HCT116 (cell line): ENCODE data around the gene HRG. TPM values are rescaled to one million over a fixed set of nuclear protein-coding genes. Genes with fewer than 3 reads are reported as not detected.

ENCODE experiments used
- ATAC-seq: fragments of 200-7000 bp; cut with Tn5 transposase; 2 replicates; pipeline ENCODE4 v1.9.1; 2020; ENCODE audit warnings: mild to moderate bottlenecking, moderate library complexity
- BruUV-seq: library from RNA; stranded (reverse); fragments of 400-500 nt; replicated peaks from 2 replicates; lab custom pipeline; 2021; lab: Mats Ljungman, UMichigan
- CTCF ChIA-PET: fragments of 300-600 bp; sonication (Branson Sonifier 250); formaldehyde crosslinking; loops from one replicate; lab custom pipeline; 2021; ENCODE audit warnings: antibody characterized with exemption; lab: Charles Lee
- POLR2A ChIA-PET: fragments of 300-600, 350-600 bp; sonication (Branson Sonifier 250); formaldehyde crosslinking; loops from one replicate; lab custom pipeline; 2021; ENCODE audit warnings: antibody characterized with exemption; lab: Charles Lee
- RAD21 ChIA-PET, 2 experiments: fragments of 300-600 bp; sonication (Branson Sonifier 250); formaldehyde crosslinking; loops; one replicate each; lab custom pipeline; 2023; ENCODE audit warnings: low total read pairs in 2 of 2; ENCODE audit not compliant: uncharacterized antibody in 2 of 2, unreplicated experiment in 2 of 2, low non-redundant PET in 1 of 2; lab: Charles Lee
- DNase-seq: peaks from one replicate; pipeline ENCODE4 v3.0.0-alpha.2; 2010; ENCODE audit warnings: low read depth, low spot score
- H2AFZ ChIP-seq: fragments of 200-600 bp; shearing (Covaris generic), sonication (generic); 2 replicates; pipeline ENCODE4 v1.6.1; 2017; ENCODE audit warnings: low read depth, mixed run types, mixed read lengths, antibody characterized with exemption, low read length; ENCODE audit not compliant: poor library complexity, severe bottlenecking
- H3K27ac ChIP-seq: 2 replicates; pipeline ENCODE4 v1.5.1; 2012; ENCODE audit warnings: low read depth, low read length
- H3K27me3 ChIP-seq: fragments of 200-600 bp; sonication (generic); 2 replicates; pipeline ENCODE4 v1.6.1; 2016; ENCODE audit warnings: mixed run types, low read length, mixed read lengths; ENCODE audit not compliant: insufficient read depth
- H3K36me3 ChIP-seq, 2 experiments: fragments of 200-500 bp in 1 of 2; fragments of 200-600 bp in 1 of 2; sonication (Bioruptor generic) in 1 of 2; sonication (generic) in 1 of 2; 2 replicates each; pipeline versions ENCODE4 v1.5.1 to v1.6.1; 2014 to 2016; ENCODE audit warnings: low read length in 2 of 2, inconsistent platforms in 1 of 2, mixed read lengths in 1 of 2, mixed run types in 1 of 2; ENCODE audit not compliant: insufficient read depth in 2 of 2, control insufficient read depth in 1 of 2
- H3K4me1 ChIP-seq, 2 experiments: fragments of 200-600 bp in 1 of 2; sonication (generic) in 1 of 2; 2 replicates each; pipeline versions ENCODE4 v1.5.1 to v1.6.1; 2012 to 2017; ENCODE audit warnings: low read length in 2 of 2, inconsistent platforms in 1 of 2, mild to moderate bottlenecking in 1 of 2, mixed read lengths in 1 of 2, mixed run types in 1 of 2, moderate library complexity in 1 of 2; ENCODE audit not compliant: insufficient read depth in 2 of 2, control insufficient read depth in 1 of 2
- H3K4me2 ChIP-seq: fragments of 200-600 bp; sonication (generic); 2 replicates; pipeline ENCODE4 v1.6.1; 2017; ENCODE audit warnings: mixed run types, low read length, mixed read lengths
- H3K4me3 ChIP-seq, 2 experiments: fragments of 200-600 bp in 1 of 2; sonication (generic) in 1 of 2; replicated peaks in 1 of 2; 2 replicates each; pipeline ENCODE4 v1.5.1; 2011 to 2016; ENCODE audit warnings: low read length in 2 of 2, control low read depth in 1 of 2, low read depth in 1 of 2, mild to moderate bottlenecking in 1 of 2, mixed read lengths in 1 of 2, mixed run types in 1 of 2
- H3K79me2 ChIP-seq: fragments of 200-600 bp; sonication (generic); 2 replicates; pipeline ENCODE4 v1.6.1; 2017; ENCODE audit warnings: mild to moderate bottlenecking, mixed run types, low read length, moderate library complexity, mixed read lengths; ENCODE audit not compliant: insufficient read depth
- H3K9ac ChIP-seq: fragments of 200-600 bp; sonication (generic); 2 replicates; pipeline ENCODE4 v1.6.1; 2016; ENCODE audit warnings: low read length, mixed read lengths
- H3K9me2 ChIP-seq: fragments of 200-600 bp; sonication (generic), shearing (Covaris generic); 2 replicates; pipeline ENCODE4 v1.6.1; 2017; ENCODE audit warnings: mixed run types, mild to moderate bottlenecking, moderate library complexity; ENCODE audit not compliant: insufficient read depth
- H3K9me3 ChIP-seq, 2 experiments: fragments of 200-500 bp in 1 of 2; fragments of 200-600 bp in 1 of 2; sonication (Bioruptor generic) in 1 of 2; sonication (generic) in 1 of 2; 2 replicates each; pipeline ENCODE4 v1.6.1; 2014 to 2017; ENCODE audit warnings: low read length in 2 of 2, mixed read lengths in 2 of 2, inconsistent platforms in 1 of 2, low read depth in 1 of 2, mild to moderate bottlenecking in 1 of 2, mixed run types in 1 of 2, moderate library complexity in 1 of 2; ENCODE audit not compliant: control insufficient read depth in 1 of 2, insufficient read depth in 1 of 2
- H4K20me1 ChIP-seq: fragments of 200-600 bp; sonication (generic), shearing (Covaris generic); 2 replicates; pipeline ENCODE4 v1.6.1; 2017; ENCODE audit warnings: mixed run types, mild to moderate bottlenecking, moderate library complexity; ENCODE audit not compliant: insufficient read depth
- ATF3 ChIP-seq: IDR thresholded peaks from 2 replicates; pipeline ENCODE4 v1.6.1; 2012
- CBX3 ChIP-seq: IDR thresholded peaks from 2 replicates; pipeline ENCODE4 v1.6.1; 2012; ENCODE audit warnings: low read depth
- CEBPB ChIP-seq: IDR thresholded peaks from 2 replicates; pipeline ENCODE4 v1.6.1; 2012; ENCODE audit warnings: low read depth
- EGR1 ChIP-seq: IDR thresholded peaks from 2 replicates; pipeline ENCODE4 v1.6.1; 2012; ENCODE audit warnings: low read depth
- EZH2 ChIP-seq: fragments of 200-600 bp; sonication (generic); IDR thresholded peaks from 2 replicates; pipeline ENCODE4 v1.6.1; 2017; ENCODE audit warnings: antibody characterized with exemption, mixed run types
- EZH2phosphoT487 ChIP-seq: fragments of 200-600 bp; IDR thresholded peaks from 2 replicates; pipeline ENCODE4 v1.6.1; 2018; ENCODE audit warnings: antibody characterized with exemption, borderline replicate concordance
- FOSL1 ChIP-seq: IDR thresholded peaks from 2 replicates; pipeline ENCODE4 v1.6.1; 2012; ENCODE audit warnings: low read depth
- JUND ChIP-seq: IDR thresholded peaks from 2 replicates; pipeline ENCODE4 v1.6.1; 2012
- MAX ChIP-seq: IDR thresholded peaks from 2 replicates; pipeline ENCODE4 v1.6.1; 2012
- POLR2AphosphoS5 ChIP-seq: IDR thresholded peaks from 2 replicates; pipeline ENCODE4 v1.6.1; 2011; ENCODE audit warnings: mild to moderate bottlenecking, low read depth, low read length, moderate library complexity
- RAD21 ChIP-seq: IDR thresholded peaks from 2 replicates; pipeline ENCODE4 v1.6.1; 2012; ENCODE audit warnings: low read depth, mild to moderate bottlenecking
- SIN3A ChIP-seq: IDR thresholded peaks from 2 replicates; pipeline ENCODE4 v1.6.1; 2012; ENCODE audit warnings: low read depth
- SRF ChIP-seq: IDR thresholded peaks from 2 replicates; pipeline ENCODE4 v1.6.1; 2012; ENCODE audit warnings: low read depth
- TCF7L2 ChIP-seq: IDR thresholded peaks from 2 replicates; pipeline ENCODE4 v1.7.0; 2011; ENCODE audit warnings: borderline replicate concordance, inconsistent platforms; ENCODE audit not compliant: insufficient read depth, insufficient read length; ENCODE audit errors: extremely low read depth
- YY1 ChIP-seq: IDR thresholded peaks from 2 replicates; pipeline ENCODE4 v1.6.1; 2011; ENCODE audit warnings: low read length, low read depth, moderate library complexity, mild to moderate bottlenecking; ENCODE audit not compliant: insufficient replicate concordance; ENCODE audit errors: extremely low read depth
- ZFX ChIP-seq: fragments of 450-650 bp; IDR thresholded peaks from 2 replicates; pipeline ENCODE4 v1.6.1; 2017
- ZNF274 ChIP-seq: fragments of 200-500 bp; sonication (Bioruptor generic); IDR thresholded peaks from 2 replicates; pipeline ENCODE4 v1.6.1; 2014; ENCODE audit warnings: mild to moderate bottlenecking, low read depth, low read length, inconsistent platforms
- intact Hi-C: fragments of 100-400 bp; cut with micrococcal nuclease; formaldehyde crosslinking; loops from 2 replicates; pipeline ENCODE4 v1.10.0; 2022
- total RNA-seq: library from RNA; stranded (reverse); gene quantifications from one replicate; pipeline ENCODE4 v1.2.1, GENCODE V29; 2021; ENCODE audit not compliant: unreplicated experiment
- TF ChIP-seq, protein P1 (sequence below): IDR thresholded peaks from 2 replicates; pipeline ENCODE4 v1.6.1; 2011; ENCODE audit warnings: mild to moderate bottlenecking, low read length, moderate library complexity; ENCODE audit not compliant: insufficient replicate concordance; ENCODE audit errors: extremely low read depth

Gene HRG
- total RNA-seq, 1 experiment from 2014 or later = 0.42 TPM

DNA sequence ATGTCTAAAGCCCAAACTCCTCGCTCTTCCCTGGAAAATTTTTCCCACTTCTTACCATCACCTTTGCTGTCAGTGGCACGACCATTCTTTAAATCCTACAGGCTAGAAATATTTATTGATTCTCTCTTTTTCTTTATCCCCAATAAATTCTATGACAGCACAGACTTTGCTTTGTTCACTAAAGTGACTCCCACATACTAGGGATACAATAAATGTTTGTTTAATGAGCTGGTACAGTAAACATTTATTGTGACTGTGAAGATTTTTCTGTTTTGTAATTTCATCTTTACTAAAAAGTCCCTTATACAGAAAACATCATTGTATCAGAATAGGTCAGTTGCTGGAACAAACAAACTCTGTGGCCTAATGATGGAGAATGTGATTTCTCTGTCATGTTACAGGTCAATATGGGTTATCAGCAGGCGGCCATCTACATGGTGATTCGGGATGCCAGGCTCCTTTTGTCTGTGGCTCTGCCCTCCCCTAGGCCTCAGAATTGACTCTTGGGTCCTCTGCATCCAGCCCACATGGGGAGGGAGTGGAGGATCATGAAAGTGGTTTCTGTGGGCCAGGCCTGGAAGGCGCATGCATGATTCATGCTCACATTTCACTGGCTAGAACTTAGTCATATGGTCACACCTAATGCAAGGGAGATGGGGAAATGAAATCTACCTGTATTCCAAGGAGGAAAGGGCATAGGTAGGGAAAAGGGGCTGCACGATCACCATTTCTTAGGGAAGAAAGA is 28.6 kb downstream of the HRG start:
- Histone ChIP-seq H2AFZ (no peak overlapping the region), H3K27ac (no peak overlapping the region), H3K4me3 (no peak overlapping the region), H3K79me2 (no peaks in the 10 kb centered on the region)
- DNase-seq = no peak
- TF ChIP-seq ZFX (no peak), FOSL1 (no peak), POLR2AphosphoS5 (no peak), JUND (no peak), SRF (no peak), EZH2 (no peak), ATF3 (no peak), SIN3A (no peak), ZNF274 (no peak), CEBPB (no peak)
- TF ChIP-seq, all 23 proteins: peak for 0
- BruUV-seq = no TSS peak
- RAD21 ChIA-PET = no interaction called here
- Histone ChIP-seq H3K36me3 (no peaks in the 10 kb centered on the region), H3K9ac (no peak overlapping the region), H3K4me2 (no peak overlapping the region), H3K9me3 (no peaks in the 10 kb centered on the region), H4K20me1 (no peaks in the 10 kb centered on the region), H3K4me1 (no peaks in the 10 kb centered on the region), H3K9me2 (no peaks in the 10 kb centered on the region), H3K27me3 (no peaks in the 10 kb centered on the region)
- POLR2A ChIA-PET = no interaction called here
- ATAC-seq = no peak; the same call in 1 of the 2 replicates
- intact Hi-C loops = no loop called here
- CTCF ChIA-PET = no interaction called here

GRCh38 chr3:186696522-186696921 is 30.7 kb downstream of the HRG start:
- POLR2A ChIA-PET = no interaction called here
- TF ChIP-seq POLR2AphosphoS5 = no peak
- no peak for TF ChIP-seq CBX3
- no peak for TF ChIP-seq CEBPB
- no peak for TF ChIP-seq ZNF274
- no peak for TF ChIP-seq ATF3
- no peak for TF ChIP-seq MAX
- TF ChIP-seq TCF7L2 = no peak
- no peak for TF ChIP-seq ZFX
- no peak for TF ChIP-seq FOSL1
- no peak for TF ChIP-seq EZH2phosphoT487
- TF ChIP-seq, protein P1, sequence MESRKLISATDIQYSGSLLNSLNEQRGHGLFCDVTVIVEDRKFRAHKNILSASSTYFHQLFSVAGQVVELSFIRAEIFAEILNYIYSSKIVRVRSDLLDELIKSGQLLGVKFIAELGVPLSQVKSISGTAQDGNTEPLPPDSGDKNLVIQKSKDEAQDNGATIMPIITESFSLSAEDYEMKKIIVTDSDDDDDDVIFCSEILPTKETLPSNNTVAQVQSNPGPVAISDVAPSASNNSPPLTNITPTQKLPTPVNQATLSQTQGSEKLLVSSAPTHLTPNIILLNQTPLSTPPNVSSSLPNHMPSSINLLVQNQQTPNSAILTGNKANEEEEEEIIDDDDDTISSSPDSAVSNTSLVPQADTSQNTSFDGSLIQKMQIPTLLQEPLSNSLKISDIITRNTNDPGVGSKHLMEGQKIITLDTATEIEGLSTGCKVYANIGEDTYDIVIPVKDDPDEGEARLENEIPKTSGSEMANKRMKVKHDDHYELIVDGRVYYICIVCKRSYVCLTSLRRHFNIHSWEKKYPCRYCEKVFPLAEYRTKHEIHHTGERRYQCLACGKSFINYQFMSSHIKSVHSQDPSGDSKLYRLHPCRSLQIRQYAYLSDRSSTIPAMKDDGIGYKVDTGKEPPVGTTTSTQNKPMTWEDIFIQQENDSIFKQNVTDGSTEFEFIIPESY = no peak
- TF ChIP-seq RAD21 = no peak
- no peak for TF ChIP-seq JUND
- TF ChIP-seq EGR1 = no peak
- no peak for TF ChIP-seq YY1

More at GRCh38 chr3:186696522-186696921, 30.7 kb downstream of the HRG start:
- intact Hi-C loops = no loop called here
- Histone ChIP-seq H3K9me3 (no peaks in the 10 kb centered on the region), H4K20me1 (no peaks in the 10 kb centered on the region), H3K79me2 (no peaks in the 10 kb centered on the region), H3K9me2 (no peaks in the 10 kb centered on the region), H3K9ac (no peak overlapping the region), H3K36me3 (no peaks in the 10 kb centered on the region), H3K27ac (no peak overlapping the region), H2AFZ (no peak overlapping the region), H3K27me3 (no peaks in the 10 kb centered on the region), H3K4me1 (no peaks in the 10 kb centered on the region), H3K4me2 (no peak overlapping the region), H3K4me3 (no peak overlapping the region)
- no TSS peak for BruUV-seq
- ChIA-PET CTCF (no interaction called here), RAD21 (no interaction called here)
- no peak for DNase-seq
- no peak for ATAC-seq
